Measurements from ENCODE around the gene NINL.
"Not testable (repeated sequence)": the region's sequence is repeated elsewhere in the genome, so short reads cannot be mapped to it uniquely, and the experiment has no call there.

The NINL gene

DNA sequence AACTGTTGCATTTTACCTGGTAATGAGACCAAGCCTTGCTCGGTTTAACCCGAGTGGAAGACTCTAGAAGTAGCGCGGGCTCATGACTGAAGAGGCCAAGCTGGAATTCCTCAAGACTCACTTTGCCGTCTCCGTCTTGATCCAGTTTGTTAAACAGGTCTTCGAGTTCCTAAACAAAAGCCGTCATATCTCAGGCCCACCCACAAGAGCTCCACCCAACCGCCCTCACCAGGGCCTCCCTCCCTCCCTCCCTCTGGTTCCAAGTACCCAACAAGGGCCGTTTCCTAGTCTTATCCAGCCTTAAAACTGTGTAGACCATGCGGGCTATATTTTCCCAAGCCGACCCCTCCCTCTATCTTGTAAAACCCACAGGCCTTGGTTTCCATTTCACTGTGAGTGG, 81.4 kb downstream of the NINL start:
- DNase-seq (ENCODE audit: low read depth in 4 of 4, low spot score in 1 of 4) = no peak

DNA sequence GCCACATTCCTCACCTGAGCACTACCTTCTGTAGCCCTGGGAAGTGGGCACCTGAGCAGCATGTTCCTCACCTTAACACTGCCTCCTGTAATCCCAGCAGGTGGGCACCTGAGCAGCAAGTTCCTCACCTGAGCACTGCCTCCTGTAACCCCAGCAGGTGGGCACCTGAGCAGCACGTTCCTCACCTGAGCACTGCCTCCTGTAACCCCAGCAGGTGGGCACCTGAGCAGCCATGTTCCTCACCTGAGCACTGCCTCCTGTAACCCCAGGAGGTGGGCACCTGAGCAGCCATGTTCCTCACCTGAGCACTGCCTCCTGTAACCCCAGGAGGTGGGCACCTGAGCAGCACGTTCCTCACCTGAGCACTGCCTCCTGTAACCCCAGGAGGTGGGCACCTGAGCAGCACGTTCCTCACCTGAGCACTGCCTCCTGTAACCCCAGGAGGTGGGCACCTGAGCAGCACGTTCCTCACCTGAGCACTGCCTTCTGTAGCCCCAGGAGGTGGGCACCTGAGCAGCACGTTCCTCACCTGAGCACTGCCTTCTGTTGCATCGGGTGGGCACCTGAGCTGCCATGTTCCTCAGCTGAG, 82.2 kb downstream of the NINL start:
- not testable (repeated sequence) for DNase-seq (ENCODE audit: low read depth in 4 of 4, low spot score in 1 of 4)

DNA sequence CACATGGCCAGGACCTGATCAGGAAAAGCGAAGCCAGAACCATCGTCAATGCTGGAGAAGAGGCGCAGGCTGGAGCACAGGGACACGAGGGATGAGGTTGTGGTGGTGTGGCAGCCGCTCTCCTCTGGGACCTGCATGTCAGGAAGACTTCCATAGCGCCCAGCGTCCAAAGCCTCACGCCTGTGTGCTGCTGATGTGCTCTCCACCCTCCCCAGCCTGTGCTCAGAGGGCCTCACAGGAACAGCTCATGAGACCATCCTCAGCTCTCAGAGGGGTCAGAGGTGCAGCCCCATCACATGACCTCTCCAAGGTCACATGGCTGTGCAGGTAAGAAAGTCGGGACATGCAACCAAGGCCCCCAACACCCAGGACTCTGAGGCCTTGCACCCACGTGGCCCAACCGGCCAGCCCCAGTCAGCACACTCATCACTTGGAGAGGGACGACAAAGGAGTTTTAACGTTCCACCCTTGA, 84.4 kb downstream of the NINL start:
- DNase-seq (ENCODE audit: low read depth in 4 of 4, low spot score in 1 of 4) = no peak

DNA sequence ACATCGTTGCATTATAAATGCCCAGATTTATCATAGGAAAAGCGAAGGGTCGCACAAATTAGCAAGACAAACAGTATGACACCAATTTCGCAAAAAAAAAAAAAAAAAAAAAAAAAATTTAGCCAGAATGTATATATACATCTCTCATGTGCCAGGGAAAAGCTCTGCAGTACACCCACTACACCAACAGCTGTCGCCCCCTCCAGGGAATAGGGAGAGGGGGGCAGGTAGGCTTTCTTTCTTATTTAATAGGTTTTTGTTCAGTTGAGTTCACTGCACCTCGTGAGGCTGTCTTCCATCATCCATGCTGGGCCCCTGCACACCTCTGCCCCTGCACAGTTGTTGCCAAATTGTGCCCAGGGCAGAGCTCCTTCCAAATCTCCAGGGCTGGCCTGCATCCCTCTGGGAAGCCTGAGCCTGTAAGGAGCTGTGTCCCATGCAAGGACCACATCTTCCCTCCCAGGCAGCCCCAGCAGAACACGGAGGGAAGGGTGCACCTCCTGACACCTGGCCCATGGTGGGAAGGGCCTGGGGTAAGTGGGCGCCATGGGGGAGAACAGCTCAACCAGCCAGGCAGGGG, 85.4 kb downstream of the NINL start:
- DNase-seq (ENCODE audit: low read depth in 4 of 4, low spot score in 1 of 4) = no peak

DNA sequence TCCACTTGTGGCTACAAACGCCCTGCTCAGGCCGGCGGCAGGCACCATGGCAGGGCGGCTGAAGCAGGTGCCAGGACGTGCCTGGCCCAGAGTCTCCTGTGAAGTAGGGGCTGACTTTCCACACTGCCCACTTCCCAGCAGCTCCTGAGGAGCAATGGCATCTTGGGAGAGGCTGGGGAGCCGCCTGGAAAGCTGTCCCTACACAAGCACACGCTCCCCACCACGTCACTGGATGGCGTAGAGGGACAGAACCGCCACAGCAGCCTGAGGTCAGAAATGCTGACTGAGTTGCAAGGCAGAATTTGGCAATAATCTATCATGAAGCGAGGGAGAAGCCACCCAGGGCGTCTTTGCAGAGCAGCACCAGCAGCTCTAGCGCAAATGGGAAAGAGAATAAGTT, 86.3 kb downstream of the NINL start:
- DNase-seq (ENCODE audit: low read depth in 4 of 4, low spot score in 1 of 4) = no peak

DNA sequence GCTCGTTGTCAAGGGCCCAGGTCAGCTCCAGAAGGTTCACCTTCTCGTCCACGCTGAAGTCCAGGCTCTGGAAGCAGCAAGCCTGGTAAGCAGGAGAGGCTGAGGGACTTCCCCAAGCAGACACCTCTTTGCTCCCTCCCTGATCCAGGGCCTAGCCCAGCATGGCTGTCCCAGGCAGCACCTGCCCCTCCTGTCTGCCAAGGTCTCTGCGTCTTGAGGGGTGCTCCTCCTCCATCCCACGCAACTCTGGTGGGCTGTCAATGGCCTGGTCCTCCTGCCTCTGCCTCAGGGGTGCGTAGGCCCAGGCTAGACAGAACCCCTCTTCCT, 87.1 kb downstream of the NINL start:
- no peak for DNase-seq (ENCODE audit: low read depth in 4 of 4, low spot score in 1 of 4)

DNA sequence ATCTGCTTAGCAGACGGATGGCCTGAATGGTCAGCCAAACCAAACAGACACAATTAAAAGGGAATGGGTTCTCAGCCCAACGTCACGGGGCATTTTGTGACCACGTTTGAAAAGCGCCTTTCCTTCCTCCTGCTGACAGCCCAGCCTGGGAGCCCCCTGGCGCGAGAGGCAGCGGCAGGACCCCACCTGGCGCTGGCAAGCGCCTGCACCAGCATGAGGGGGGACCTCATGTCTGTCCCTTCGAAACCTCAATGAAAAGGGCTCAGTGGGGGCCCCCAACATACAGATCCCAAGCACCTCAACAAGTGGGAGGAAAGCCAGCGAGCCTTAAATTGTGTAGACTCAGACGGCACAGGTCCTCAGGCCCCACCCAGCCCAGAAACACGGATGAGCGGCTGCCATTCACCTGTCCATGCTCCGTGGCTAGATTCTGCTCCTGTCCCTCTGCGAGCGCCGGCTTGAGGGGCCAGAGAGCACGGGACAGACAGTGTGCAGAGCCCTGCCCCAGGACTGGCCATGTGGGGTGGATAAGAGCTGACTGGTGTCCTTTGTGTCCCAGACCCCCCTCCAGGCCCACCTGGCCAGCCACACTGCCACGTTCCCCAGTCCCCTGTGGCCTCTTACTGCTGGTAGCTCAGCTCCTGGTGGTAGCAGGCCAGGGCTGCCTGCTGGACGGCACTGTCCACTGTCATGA, 87.6 kb downstream of the NINL start:
- no peak for DNase-seq (ENCODE audit: low read depth in 4 of 4, low spot score in 1 of 4)

DNA sequence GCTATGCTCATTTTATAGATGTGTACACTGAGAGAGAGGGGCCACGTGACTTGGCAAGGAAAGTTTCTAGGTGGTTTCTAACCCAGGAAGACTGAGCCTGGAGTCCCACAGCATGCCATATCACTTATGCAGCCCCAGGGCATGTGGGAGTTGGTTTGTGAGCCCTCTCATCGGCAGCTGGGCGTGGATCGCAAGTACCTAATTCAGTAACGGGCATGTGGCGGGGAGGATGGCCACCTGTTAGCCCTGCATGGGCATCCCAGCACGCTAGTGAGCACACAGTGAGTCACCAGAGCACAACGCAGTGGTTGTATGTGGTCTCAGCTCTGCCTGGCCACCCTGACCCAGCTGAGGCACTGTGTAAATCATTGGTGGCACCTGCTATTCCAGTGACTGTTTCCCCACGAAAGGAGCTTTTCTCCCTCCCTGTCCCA, 88.3 kb downstream of the NINL start:
- DNase-seq (ENCODE audit: low read depth in 4 of 4, low spot score in 1 of 4) = no peak

DNA sequence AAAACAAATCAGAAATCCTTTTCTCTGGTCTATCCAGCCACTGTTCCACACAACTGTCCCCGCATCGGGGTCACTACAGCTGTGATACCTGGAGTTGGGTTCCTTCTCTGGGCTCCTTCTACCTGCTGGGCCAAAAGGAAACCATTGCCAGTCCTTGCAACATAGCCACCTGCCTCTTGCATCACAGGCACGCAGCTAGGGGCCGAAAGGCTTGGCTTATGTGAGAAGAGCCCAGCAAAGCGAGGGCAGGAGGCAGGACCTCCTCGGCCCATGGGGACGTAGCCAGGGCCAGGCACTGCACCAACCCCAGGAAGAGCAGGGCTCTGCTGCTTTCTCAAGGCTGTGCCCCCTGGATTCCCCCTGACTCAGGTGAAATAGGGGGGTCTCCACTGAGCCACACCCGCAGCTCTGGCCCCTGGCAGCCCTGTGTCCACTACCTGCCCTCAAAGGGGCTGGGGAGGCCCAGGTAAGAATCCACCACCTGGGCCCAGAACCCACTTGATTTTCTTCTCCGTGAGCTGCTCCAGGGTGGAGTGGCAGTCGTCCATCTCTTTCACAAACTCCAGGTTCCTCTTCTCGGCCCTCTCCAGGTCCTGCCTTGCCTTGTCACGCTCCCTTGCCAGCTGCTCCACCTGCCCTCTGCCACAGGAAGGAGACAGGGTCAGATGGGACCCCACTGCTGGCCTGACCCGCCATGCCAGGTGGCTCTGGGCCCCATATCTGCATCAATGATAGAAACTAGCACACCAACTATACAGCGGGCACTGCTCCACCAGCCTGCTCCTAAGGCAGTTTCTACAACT, 89.0 kb downstream of the NINL start:
- DNase-seq (ENCODE audit: low read depth in 4 of 4, low spot score in 1 of 4) = no peak

DNA sequence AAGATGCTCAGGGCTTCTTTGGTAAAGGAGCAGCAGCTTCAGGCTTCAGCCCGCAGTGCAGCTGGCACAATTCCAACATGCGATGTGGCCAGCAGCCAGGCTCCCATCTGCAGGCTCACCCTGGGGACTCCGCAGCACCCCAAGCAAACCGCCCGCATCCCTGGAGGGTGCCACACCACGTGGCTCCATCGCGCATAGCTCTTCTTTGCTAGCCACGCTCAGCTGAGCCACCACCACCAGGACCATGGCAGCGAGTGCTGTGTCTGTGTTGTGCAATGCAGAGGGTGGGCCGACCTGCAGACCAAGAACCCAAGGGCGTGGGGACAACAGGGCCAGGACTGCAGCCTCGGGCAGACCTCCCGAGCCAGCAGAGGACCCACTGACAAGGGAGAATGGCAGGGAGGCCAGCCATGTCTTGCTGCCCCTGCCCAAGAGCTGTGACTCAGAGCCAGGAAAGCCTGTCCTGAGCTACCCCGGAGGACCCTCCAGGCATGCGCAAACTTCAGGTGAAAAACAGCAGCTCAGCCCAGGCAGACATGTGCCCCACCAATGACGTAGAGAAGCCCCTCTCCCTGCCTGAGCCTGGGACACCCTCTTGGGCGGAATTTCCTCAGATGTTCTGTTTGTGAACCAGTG, 90.0 kb downstream of the NINL start:
- no peak for DNase-seq (ENCODE audit: low read depth in 4 of 4, low spot score in 1 of 4)

DNA sequence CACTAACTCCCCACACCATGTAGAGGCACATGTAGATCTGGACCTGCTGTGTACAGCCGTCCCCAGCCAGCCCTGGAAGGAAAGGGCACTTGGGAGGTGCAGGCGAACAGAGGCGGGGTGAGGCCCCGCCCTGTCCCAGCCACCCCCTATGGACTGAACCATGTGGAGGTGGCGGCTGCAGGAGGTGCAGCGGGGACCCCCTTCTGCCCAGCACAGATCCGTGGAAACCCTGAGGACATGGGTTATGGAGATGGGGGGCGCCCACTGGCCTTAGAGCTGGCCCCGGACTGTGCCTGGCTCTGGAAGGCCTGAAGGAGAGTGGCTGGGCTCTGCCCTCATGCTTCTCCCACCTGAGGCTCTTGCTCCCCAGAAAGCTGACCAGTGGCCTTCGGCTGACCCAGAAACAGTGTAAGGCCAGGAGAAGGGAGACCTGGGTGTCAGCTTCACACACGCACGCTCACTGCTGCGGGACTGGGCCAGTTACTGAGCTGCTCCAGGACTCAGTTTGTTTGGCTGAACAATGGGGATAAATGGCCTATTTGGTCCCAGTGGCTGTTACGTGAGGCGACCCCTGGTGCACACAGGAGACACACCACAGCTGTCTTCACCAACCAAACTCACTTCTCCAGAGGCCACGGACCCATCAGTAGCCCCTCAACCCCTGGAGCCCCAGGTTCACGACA, 90.7 kb downstream of the NINL start:
- no peak for DNase-seq (ENCODE audit: low read depth in 4 of 4, low spot score in 1 of 4)

DNA sequence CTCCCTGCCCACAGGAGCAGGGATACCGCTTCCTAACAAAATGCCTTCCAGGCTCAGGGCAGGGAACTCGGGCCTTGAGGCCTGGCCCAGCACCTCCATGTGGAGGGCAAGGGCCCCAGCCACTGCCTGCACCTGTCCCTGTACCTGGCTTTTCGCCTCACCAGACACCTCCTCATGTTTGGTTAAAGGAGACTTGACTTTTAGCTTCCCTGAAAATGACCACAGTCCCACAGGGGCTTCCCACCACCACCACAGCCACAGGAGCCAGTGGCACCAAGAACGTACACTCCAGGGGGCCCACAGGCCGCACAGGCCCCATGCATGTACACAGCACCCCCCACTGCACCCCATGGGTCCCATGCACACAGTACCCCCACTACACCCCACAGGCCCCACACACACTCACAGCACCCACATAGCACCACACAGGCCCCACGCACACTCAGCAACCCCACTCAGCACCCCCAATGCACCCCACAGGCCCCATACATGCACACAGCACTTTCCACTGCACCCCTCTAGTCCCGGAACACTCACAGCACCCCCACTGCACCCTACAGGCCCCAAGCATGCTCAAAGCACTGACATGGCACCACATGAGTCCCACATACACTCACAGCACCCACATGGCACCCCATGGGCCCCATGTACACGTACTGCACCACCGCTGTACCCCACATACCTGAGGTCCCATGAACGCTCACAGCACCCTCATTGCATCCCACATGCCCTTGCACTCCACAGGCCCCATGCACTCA, 91.4 kb downstream of the NINL start:
- DNase-seq (ENCODE audit: low read depth in 4 of 4, low spot score in 1 of 4) = no peak

DNA sequence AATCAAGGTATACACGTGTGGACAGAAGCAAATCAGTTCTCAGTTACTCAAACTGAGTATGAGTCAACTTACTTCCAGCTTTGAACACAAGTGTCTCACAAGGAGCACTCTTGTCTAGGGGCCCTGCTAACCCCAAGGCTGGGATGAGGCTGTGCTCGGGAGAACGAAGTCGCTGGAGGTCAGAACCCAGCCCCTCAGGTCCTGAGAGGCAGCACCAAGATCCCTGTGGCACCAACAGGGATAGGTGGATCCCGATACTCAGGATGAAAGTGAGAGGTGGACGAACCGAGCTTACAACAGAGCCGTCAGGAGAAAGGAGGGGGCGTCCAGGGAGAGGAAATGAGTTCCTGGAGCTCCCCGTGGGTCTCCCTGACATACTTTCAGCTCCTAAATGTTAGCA, 92.2 kb downstream of the NINL start:
- DNase-seq (ENCODE audit: low read depth in 4 of 4, low spot score in 1 of 4) = no peak

DNA sequence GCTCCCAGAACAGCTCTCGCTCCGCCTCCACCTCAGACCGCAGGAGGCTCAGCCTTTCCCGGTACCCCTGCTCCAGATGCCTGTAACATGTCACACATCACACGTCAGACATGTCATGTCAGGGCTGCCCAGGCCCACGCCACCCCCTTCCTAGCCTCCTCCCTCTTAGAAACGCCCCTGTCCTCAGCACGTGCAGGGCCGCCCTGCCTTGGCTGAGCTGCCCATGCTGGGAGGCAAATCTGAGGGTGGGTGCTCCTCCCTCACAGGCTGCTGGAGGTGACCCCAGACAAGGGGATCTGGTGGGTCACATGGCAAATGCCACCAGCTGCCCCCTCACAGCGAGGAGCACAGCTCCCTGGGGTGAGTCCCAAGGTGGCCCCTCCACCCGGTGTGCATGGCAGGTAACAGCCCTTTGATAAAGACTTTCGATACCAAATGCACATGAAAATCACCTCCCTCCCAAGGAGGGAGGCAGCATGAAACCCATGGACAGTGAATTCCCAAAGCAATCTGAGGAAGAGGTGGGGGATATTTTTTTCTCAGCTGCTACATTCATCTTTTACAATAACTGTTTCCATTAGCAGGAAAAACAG, 93.8 kb downstream of the NINL start:
- DNase-seq (ENCODE audit: low read depth in 4 of 4, low spot score in 1 of 4) = no peak

DNA sequence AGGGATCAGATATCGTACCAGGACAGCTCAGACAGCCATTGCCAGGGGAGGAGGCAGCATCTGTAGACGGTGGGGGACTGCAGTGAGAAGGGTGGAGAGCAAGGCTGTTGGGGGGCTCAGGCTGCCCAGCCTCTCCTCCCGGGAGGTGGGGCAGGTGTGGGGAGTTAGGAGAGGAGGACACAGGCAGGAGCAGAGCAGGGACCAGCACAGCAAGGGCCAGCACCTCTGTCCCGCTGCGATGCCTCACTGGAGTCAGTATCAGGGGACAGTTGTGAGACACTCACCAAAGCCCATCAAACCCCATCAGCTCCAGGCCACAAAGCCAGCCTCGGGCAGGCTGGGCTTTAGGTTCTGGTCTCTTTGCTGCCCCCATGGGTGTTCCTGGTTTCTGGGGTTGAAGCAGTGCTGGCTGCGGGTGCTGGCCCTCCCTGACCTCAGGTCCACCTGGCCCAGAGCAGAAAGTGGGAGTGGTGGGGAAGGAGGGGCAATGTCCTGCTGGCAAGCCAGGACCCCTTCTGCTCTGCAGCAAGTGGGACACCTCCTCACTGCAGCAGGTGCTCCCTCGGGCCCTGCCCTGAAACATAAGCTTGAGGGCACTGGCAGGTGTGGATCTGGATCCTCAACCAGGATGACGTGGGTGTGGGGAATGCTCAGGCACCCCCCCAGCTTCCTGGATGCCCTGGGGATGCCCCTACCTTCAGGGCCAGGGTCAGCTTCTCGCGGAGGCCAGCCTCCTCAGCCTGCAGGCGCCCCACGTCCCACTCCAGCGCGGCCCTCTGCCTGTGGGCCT, 94.5 kb downstream of the NINL start:
- no peak for DNase-seq (ENCODE audit: low read depth in 4 of 4, low spot score in 1 of 4)

DNA sequence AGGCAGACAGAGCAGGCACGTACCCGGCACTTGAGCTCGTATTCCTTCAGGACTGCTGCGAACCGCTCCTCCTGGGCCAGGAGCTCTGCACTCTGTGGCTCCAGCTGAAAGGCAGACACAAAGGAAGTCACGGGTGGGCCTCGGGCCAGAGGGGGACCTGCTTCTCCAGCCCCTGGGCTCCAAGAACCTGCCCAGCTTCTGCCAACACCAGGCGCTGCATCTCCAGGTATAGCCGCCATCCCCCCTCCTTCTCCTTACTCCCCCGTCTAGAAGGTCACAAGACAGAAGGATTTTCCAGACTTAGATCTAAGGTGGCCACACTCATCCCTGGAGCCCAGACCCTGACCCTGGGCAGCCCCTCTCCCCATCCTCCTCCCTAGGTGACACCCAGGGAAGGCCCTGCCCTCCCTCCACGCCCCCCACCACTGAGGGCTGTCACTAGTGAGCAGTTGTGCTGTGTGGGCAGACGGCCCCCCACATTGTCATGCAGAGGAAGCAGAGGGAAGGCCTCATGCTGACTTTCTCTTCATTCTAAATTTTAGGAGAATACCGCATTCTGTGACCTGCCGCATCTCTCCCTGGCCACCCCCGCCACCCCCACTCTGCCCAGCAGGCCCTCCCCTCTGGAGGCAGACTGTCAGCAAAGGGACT, 96.0 kb downstream of the NINL start:
- no peak for DNase-seq (ENCODE audit: low read depth in 4 of 4, low spot score in 1 of 4)

DNA sequence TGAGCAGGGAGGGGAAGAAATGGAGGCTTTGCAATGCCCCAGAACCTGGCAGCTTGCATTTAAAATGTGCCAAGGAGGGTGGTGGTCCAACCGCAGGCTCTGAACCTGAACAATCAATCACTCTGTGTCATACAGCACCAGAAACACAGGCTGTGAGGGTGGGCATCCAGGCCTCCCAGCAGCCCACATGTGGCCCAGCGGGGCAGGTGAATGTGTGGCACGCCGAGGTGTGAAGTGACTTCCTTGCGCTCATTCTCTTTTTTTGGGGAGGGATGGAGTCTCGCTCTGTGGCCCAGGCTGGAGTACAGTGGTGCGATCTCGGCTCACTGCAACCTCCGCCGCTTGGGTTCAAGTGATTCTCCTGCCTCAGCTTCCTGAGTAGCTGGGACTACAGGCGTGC, 97.4 kb downstream of the NINL start:
- no peak for DNase-seq (ENCODE audit: low read depth in 4 of 4, low spot score in 1 of 4)

DNA sequence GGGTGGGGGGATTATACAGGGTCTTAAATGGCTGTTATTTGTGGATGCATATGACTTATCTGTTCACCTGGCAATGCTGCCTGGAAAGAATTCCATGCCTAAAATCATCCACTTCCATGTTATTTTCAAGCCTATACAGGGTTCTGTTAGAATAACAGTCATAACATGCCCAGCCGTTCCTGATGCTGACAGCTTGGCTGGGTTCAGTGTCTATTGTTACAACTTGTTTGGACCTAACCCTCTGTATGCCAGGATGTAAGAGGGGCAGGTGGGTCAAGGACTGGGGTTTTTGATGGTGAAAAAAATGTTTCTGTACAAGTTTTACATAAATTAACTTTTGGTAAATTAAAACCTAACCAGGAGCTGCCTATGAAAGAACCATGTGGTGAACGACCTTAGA, 98.0 kb downstream of the NINL start:
- no peak for DNase-seq (ENCODE audit: low read depth in 4 of 4, low spot score in 1 of 4)

DNA sequence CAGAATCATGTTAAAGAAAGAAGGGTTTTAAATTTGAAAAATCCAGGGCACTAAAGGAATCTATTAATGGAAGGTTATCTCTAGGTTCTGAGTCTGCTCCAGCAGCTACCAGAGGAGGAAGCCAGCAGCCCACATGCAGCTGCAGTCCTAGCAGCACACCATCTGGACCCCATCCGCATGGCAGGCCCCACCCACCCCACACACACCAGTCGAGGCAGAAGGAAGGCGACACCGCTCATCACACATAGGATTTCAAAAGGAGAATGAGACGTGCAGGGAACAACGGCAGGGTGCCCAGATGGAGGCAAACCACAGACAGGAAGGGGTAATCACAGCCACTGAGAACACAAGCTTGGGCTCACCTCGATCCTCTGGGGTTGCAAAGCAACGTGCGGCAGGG, 99.0 kb downstream of the NINL start:
- no peak for DNase-seq (ENCODE audit: low read depth in 4 of 4, low spot score in 1 of 4)

All from stimulated activated CD4-positive, alpha-beta T cell treated with anti-CD3 and anti-CD28 coated beads, Interleukin-1b, Interleukin-23, amount 100 ng/mL, for 24 hours (primary cell).